GM23338 (cell line): ENCODE results near the gene MLANA.

Experiments
- CREB1 ChIP-seq: fragments of 250-450 bp; sonication (Bioruptor Pico); IDR thresholded peaks from 2 replicates; pipeline ENCODE4 v1.5.0; 2020; ENCODE audit warnings: low read depth, mild to moderate bottlenecking, moderate library complexity
- EZH2 ChIP-seq: fragments of 200-600 bp; sonication (generic); IDR thresholded peaks from one replicate; pipeline ENCODE4 v1.8.0; 2017; ENCODE audit warnings: antibody characterized with exemption, mild to moderate bottlenecking, low read depth; ENCODE audit not compliant: unreplicated experiment
- EZH2phosphoT487 ChIP-seq: fragments of 200-600 bp; sonication (generic); IDR thresholded peaks from one replicate; pipeline ENCODE4 v1.8.1; 2018; ENCODE audit warnings: antibody characterized with exemption; ENCODE audit not compliant: unreplicated experiment
- JUNB ChIP-seq: IDR thresholded peaks from one replicate; pipeline ENCODE4 v1.6.1; 2016; ENCODE audit warnings: antibody characterized with exemption; ENCODE audit not compliant: unreplicated experiment
- POLR2AphosphoS5 ChIP-seq: IDR thresholded peaks from 2 replicates; pipeline ENCODE4 v1.6.1; 2016; ENCODE audit warnings: antibody characterized with exemption, low read depth
- STAT1 ChIP-seq: IDR thresholded peaks from one replicate; pipeline ENCODE4 v1.6.1; 2016; ENCODE audit warnings: antibody characterized with exemption; ENCODE audit not compliant: unreplicated experiment
- ZNF331 ChIP-seq: fragments of 250-450 bp; sonication (Bioruptor Pico); IDR thresholded peaks from 2 replicates; pipeline ENCODE4 v1.5.0; 2020; ENCODE audit warnings: low read depth, mild to moderate bottlenecking, moderate library complexity
- TF ChIP-seq, protein P1 (sequence below), 2 experiments: fragments of 200-600 bp in 1 of 2; sonication (generic) in 1 of 2; conservative IDR thresholded peaks; 2 replicates each; pipeline versions ENCODE4 v1.5.1 to v1.6.1; 2016 to 2017; ENCODE audit warnings: antibody characterized with exemption in 2 of 2, low read depth in 2 of 2, mild to moderate bottlenecking in 2 of 2, moderate library complexity in 1 of 2
- TF ChIP-seq, protein P2 (sequence below): IDR thresholded peaks from one replicate; pipeline ENCODE4 v1.6.1; 2018; ENCODE audit warnings: antibody characterized with exemption; ENCODE audit not compliant: unreplicated experiment
- TF ChIP-seq, protein P3 (sequence below): IDR thresholded peaks from 2 replicates; pipeline ENCODE4 v1.6.1; 2016; ENCODE audit warnings: antibody characterized with exemption
- TF ChIP-seq, protein P4 (sequence below): fragments of 250-450 bp; sonication (Bioruptor Pico); IDR thresholded peaks from 2 replicates; pipeline ENCODE4 v1.5.0; 2020; ENCODE audit warnings: mild to moderate bottlenecking, moderate library complexity

DNA sequence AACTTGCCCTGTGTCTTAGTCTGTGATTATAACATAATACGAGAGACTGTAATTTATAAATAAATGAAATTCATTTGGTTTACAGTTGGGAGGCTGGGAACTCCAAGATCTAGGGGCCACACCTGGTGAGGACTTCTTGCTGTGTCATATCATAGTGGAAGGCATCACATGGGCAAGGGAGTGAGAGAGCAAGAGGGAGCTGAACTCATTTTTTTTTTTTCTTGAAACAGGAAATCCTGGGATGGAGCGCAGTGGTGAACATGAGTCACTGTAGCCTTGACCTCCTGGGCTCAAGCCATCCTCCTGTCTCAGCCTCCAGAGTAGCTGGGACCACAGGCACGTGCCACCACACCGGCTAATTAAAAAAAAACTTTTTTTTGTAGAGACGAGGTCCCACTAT is 7.2 kb downstream of the MLANA start:
- TF ChIP-seq, protein P1, sequence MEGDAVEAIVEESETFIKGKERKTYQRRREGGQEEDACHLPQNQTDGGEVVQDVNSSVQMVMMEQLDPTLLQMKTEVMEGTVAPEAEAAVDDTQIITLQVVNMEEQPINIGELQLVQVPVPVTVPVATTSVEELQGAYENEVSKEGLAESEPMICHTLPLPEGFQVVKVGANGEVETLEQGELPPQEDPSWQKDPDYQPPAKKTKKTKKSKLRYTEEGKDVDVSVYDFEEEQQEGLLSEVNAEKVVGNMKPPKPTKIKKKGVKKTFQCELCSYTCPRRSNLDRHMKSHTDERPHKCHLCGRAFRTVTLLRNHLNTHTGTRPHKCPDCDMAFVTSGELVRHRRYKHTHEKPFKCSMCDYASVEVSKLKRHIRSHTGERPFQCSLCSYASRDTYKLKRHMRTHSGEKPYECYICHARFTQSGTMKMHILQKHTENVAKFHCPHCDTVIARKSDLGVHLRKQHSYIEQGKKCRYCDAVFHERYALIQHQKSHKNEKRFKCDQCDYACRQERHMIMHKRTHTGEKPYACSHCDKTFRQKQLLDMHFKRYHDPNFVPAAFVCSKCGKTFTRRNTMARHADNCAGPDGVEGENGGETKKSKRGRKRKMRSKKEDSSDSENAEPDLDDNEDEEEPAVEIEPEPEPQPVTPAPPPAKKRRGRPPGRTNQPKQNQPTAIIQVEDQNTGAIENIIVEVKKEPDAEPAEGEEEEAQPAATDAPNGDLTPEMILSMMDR (conservative IDR thresholded peaks at IDR 0.05; ENCODE audit: low read depth in 2 of 2) = no peak
- TF ChIP-seq POLR2AphosphoS5 = no peak
- TF ChIP-seq, protein P2, sequence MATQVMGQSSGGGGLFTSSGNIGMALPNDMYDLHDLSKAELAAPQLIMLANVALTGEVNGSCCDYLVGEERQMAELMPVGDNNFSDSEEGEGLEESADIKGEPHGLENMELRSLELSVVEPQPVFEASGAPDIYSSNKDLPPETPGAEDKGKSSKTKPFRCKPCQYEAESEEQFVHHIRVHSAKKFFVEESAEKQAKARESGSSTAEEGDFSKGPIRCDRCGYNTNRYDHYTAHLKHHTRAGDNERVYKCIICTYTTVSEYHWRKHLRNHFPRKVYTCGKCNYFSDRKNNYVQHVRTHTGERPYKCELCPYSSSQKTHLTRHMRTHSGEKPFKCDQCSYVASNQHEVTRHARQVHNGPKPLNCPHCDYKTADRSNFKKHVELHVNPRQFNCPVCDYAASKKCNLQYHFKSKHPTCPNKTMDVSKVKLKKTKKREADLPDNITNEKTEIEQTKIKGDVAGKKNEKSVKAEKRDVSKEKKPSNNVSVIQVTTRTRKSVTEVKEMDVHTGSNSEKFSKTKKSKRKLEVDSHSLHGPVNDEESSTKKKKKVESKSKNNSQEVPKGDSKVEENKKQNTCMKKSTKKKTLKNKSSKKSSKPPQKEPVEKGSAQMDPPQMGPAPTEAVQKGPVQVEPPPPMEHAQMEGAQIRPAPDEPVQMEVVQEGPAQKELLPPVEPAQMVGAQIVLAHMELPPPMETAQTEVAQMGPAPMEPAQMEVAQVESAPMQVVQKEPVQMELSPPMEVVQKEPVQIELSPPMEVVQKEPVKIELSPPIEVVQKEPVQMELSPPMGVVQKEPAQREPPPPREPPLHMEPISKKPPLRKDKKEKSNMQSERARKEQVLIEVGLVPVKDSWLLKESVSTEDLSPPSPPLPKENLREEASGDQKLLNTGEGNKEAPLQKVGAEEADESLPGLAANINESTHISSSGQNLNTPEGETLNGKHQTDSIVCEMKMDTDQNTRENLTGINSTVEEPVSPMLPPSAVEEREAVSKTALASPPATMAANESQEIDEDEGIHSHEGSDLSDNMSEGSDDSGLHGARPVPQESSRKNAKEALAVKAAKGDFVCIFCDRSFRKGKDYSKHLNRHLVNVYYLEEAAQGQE = no peak
- no peak for TF ChIP-seq EZH2
- no peak for TF ChIP-seq CREB1 (CRISPR knock-in tag)
- TF ChIP-seq, protein P3, sequence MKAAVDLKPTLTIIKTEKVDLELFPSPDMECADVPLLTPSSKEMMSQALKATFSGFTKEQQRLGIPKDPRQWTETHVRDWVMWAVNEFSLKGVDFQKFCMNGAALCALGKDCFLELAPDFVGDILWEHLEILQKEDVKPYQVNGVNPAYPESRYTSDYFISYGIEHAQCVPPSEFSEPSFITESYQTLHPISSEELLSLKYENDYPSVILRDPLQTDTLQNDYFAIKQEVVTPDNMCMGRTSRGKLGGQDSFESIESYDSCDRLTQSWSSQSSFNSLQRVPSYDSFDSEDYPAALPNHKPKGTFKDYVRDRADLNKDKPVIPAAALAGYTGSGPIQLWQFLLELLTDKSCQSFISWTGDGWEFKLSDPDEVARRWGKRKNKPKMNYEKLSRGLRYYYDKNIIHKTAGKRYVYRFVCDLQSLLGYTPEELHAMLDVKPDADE = no peak
- TF ChIP-seq JUNB = no peak
- TF ChIP-seq, protein P4, sequence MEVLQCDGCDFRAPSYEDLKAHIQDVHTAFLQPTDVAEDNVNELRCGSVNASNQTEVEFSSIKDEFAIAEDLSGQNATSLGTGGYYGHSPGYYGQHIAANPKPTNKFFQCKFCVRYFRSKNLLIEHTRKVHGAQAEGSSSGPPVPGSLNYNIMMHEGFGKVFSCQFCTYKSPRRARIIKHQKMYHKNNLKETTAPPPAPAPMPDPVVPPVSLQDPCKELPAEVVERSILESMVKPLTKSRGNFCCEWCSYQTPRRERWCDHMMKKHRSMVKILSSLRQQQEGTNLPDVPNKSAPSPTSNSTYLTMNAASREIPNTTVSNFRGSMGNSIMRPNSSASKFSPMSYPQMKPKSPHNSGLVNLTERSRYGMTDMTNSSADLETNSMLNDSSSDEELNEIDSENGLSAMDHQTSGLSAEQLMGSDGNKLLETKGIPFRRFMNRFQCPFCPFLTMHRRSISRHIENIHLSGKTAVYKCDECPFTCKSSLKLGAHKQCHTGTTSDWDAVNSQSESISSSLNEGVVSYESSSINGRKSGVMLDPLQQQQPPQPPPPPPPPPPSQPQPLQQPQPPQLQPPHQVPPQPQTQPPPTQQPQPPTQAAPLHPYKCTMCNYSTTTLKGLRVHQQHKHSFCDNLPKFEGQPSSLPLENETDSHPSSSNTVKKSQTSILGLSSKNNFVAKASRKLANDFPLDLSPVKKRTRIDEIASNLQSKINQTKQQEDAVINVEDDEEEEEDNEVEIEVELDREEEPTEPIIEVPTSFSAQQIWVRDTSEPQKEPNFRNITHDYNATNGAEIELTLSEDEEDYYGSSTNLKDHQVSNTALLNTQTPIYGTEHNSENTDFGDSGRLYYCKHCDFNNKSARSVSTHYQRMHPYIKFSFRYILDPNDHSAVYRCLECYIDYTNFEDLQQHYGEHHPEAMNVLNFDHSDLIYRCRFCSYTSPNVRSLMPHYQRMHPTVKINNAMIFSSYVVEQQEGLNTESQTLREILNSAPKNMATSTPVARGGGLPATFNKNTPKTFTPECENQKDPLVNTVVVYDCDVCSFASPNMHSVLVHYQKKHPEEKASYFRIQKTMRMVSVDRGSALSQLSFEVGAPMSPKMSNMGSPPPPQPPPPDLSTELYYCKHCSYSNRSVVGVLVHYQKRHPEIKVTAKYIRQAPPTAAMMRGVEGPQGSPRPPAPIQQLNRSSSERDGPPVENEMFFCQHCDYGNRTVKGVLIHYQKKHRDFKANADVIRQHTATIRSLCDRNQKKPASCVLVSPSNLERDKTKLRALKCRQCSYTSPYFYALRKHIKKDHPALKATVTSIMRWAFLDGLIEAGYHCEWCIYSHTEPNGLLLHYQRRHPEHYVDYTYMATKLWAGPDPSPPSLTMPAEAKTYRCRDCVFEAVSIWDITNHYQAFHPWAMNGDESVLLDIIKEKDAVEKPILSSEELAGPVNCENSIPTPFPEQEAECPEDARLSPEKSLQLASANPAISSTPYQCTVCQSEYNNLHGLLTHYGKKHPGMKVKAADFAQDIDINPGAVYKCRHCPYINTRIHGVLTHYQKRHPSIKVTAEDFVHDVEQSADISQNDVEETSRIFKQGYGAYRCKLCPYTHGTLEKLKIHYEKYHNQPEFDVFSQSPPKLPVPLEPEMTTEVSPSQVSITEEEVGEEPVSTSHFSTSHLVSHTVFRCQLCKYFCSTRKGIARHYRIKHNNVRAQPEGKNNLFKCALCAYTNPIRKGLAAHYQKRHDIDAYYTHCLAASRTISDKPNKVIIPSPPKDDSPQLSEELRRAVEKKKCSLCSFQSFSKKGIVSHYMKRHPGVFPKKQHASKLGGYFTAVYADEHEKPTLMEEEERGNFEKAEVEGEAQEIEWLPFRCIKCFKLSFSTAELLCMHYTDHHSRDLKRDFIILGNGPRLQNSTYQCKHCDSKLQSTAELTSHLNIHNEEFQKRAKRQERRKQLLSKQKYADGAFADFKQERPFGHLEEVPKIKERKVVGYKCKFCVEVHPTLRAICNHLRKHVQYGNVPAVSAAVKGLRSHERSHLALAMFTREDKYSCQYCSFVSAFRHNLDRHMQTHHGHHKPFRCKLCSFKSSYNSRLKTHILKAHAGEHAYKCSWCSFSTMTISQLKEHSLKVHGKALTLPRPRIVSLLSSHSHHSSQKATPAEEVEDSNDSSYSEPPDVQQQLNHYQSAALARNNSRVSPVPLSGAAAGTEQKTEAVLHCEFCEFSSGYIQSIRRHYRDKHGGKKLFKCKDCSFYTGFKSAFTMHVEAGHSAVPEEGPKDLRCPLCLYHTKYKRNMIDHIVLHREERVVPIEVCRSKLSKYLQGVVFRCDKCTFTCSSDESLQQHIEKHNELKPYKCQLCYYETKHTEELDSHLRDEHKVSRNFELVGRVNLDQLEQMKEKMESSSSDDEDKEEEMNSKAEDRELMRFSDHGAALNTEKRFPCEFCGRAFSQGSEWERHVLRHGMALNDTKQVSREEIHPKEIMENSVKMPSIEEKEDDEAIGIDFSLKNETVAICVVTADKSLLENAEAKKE (CRISPR knock-in tag) = no peak
- TF ChIP-seq EZH2phosphoT487 = no peak
- no peak for TF ChIP-seq STAT1
- no peak for TF ChIP-seq ZNF331 (CRISPR knock-in tag)
